Neural cell (in vitro differentiated cells): ENCODE measurements around the gene POMT2. TPM values are rescaled to one million over a fixed set of nuclear protein-coding genes. Genes with fewer than 3 reads are reported as not detected.

ENCODE experiments used
- H2AFZ ChIP-seq: fragments of 200-600, 300-800 bp; sonication (generic), shearing (Covaris generic); 2 replicates; pipeline ENCODE4 v1.6.0; 2014; ENCODE audit warnings: low read depth, mild to moderate bottlenecking, antibody characterized with exemption, low read length, moderate library complexity
- H3F3A ChIP-seq: fragments of 200-600 bp; shearing (Covaris generic); 2 replicates; pipeline ENCODE4 v1.6.1; 2016; ENCODE audit warnings: mild to moderate bottlenecking, moderate library complexity, mixed read lengths, antibody characterized with exemption, low read length; ENCODE audit not compliant: insufficient read depth, poor library complexity, severe bottlenecking
- H3K27ac ChIP-seq: fragments of 200-600, 300-800 bp; sonication (generic), shearing (Covaris generic); 2 replicates; pipeline ENCODE4 v1.5.1; 2014; ENCODE audit warnings: mild to moderate bottlenecking, low read length, moderate library complexity
- H3K27me3 ChIP-seq: fragments of 300-800, 200-600 bp; sonication (generic), shearing (Covaris generic); 2 replicates; pipeline ENCODE4 v1.6.0; 2014; ENCODE audit warnings: mild to moderate bottlenecking, low read depth, low read length, moderate library complexity; ENCODE audit not compliant: insufficient read depth
- H3K36me3 ChIP-seq: fragments of 300-800, 200-600 bp; sonication (generic), shearing (Covaris generic); 2 replicates; pipeline ENCODE4 v1.5.1; 2014; ENCODE audit warnings: mild to moderate bottlenecking, antibody characterized with exemption, low read length, moderate library complexity; ENCODE audit not compliant: insufficient read depth
- H3K4me2 ChIP-seq: fragments of 300-800, 200-600 bp; sonication (generic), shearing (Covaris generic); 2 replicates; pipeline ENCODE4 v1.6.0; 2014; ENCODE audit warnings: mild to moderate bottlenecking, low read length
- H3K4me3 ChIP-seq: fragments of 300-800, 200-600 bp; sonication (generic), shearing (Covaris generic); 2 replicates; pipeline ENCODE4 v1.5.1; 2014; ENCODE audit warnings: mild to moderate bottlenecking, low read length, moderate library complexity
- H3K79me2 ChIP-seq: fragments of 200-600 bp; shearing (Covaris generic); replicated peaks from 2 replicates; pipeline ENCODE4 v1.6.0; 2014; ENCODE audit warnings: mild to moderate bottlenecking, low read length, moderate library complexity; ENCODE audit not compliant: insufficient read depth
- H3K9ac ChIP-seq: fragments of 300-800, 200-600 bp; sonication (generic), shearing (Covaris generic); 2 replicates; pipeline ENCODE4 v1.6.1; 2016; ENCODE audit warnings: mild to moderate bottlenecking, low read length, mixed read lengths
- H3K9me2 ChIP-seq: fragments of 200-600 bp; shearing (Covaris generic); 2 replicates; pipeline ENCODE4 v1.6.1; 2016; ENCODE audit warnings: mild to moderate bottlenecking, low read length, mixed read lengths; ENCODE audit not compliant: insufficient read depth
- H3K9me3 ChIP-seq: fragments of 200-600, 300-800 bp; sonication (generic), shearing (Covaris generic); 2 replicates; pipeline ENCODE4 v1.6.1; 2016; ENCODE audit warnings: mild to moderate bottlenecking, mixed run types, low read length, moderate library complexity, mixed read lengths
- H4K20me1 ChIP-seq: fragments of 200-600 bp; shearing (Covaris generic); 2 replicates; pipeline ENCODE4 v1.6.1; 2016; ENCODE audit warnings: mild to moderate bottlenecking, mixed run types; ENCODE audit not compliant: insufficient read depth
- CTCF ChIP-seq: fragments of 450-650 bp; IDR thresholded peaks from 2 replicates; pipeline ENCODE4 v1.5.1; 2014; ENCODE audit warnings: antibody characterized with exemption, mild to moderate bottlenecking, moderate library complexity; ENCODE audit not compliant: poor library complexity, severe bottlenecking
- EP300 ChIP-seq: fragments of 450-650 bp; conservative IDR thresholded peaks from 2 replicates; pipeline ENCODE4 v1.6.1; 2014; ENCODE audit warnings: antibody characterized with exemption, mild to moderate bottlenecking, moderate library complexity; ENCODE audit not compliant: poor library complexity, severe bottlenecking
- EZH2 ChIP-seq: fragments of 200-600, 300-800 bp; shearing (Covaris generic), sonication (generic); IDR thresholded peaks from 2 replicates; pipeline ENCODE4 v1.6.1; 2014; ENCODE audit warnings: antibody characterized with exemption, low read length, borderline replicate concordance, mild to moderate bottlenecking; ENCODE audit not compliant: insufficient read depth, poor library complexity, severe bottlenecking
- MXI1 ChIP-seq: fragments of 450-650 bp; conservative IDR thresholded peaks from 2 replicates; pipeline ENCODE4 v1.6.1; 2014; ENCODE audit warnings: antibody characterized with exemption, mild to moderate bottlenecking; ENCODE audit not compliant: poor library complexity, severe bottlenecking
- POLR2AphosphoS5 ChIP-seq: IDR thresholded peaks from 2 replicates; pipeline ENCODE4 v1.6.1; 2012
- RAD21 ChIP-seq: fragments of 450-650 bp; conservative IDR thresholded peaks from 2 replicates; pipeline ENCODE4 v1.6.1; 2014; ENCODE audit warnings: antibody characterized with exemption, mild to moderate bottlenecking, moderate library complexity
- SMC3 ChIP-seq: fragments of 450-650 bp; conservative IDR thresholded peaks from 2 replicates; pipeline ENCODE4 v1.6.1; 2014; ENCODE audit warnings: antibody characterized with exemption, mild to moderate bottlenecking, moderate library complexity; ENCODE audit not compliant: poor library complexity
- TAF1 ChIP-seq: IDR thresholded peaks from 2 replicates; pipeline ENCODE4 v1.6.1; 2012; ENCODE audit warnings: low read depth
- polyA plus RNA-seq: library from polyadenylated mRNA; depleted of rRNA; stranded (reverse); fragments of >200 nt; gene quantifications from 2 replicates; pipeline ENCODE4 v1.2.3, GENCODE V29; 2014
- TF ChIP-seq, protein P1 (sequence below): IDR thresholded peaks from 2 replicates; pipeline ENCODE4 v1.6.1; 2012; ENCODE audit warnings: borderline replicate concordance

POMT2 gene
- polyA plus RNA-seq, 1 donor from 2014 or later, result 9.6 TPM

- Histone ChIP-seq H3K79me2 (no peaks in the 10 kb centered on the region), H3K9ac (no peak overlapping the region), H3K36me3 (no peaks in the 10 kb centered on the region), H3K4me3 (no peak overlapping the region), H2AFZ (no peak overlapping the region), H3K4me2 (no peak overlapping the region), H3K27me3 (no peaks in the 10 kb centered on the region), H3K27ac (no peak overlapping the region), H3F3A (no peaks in the 10 kb centered on the region), H4K20me1 (no peaks in the 10 kb centered on the region), H3K9me3 (no peaks in the 10 kb centered on the region), H3K9me2 (no peaks in the 10 kb centered on the region)
- TF ChIP-seq, protein P1, sequence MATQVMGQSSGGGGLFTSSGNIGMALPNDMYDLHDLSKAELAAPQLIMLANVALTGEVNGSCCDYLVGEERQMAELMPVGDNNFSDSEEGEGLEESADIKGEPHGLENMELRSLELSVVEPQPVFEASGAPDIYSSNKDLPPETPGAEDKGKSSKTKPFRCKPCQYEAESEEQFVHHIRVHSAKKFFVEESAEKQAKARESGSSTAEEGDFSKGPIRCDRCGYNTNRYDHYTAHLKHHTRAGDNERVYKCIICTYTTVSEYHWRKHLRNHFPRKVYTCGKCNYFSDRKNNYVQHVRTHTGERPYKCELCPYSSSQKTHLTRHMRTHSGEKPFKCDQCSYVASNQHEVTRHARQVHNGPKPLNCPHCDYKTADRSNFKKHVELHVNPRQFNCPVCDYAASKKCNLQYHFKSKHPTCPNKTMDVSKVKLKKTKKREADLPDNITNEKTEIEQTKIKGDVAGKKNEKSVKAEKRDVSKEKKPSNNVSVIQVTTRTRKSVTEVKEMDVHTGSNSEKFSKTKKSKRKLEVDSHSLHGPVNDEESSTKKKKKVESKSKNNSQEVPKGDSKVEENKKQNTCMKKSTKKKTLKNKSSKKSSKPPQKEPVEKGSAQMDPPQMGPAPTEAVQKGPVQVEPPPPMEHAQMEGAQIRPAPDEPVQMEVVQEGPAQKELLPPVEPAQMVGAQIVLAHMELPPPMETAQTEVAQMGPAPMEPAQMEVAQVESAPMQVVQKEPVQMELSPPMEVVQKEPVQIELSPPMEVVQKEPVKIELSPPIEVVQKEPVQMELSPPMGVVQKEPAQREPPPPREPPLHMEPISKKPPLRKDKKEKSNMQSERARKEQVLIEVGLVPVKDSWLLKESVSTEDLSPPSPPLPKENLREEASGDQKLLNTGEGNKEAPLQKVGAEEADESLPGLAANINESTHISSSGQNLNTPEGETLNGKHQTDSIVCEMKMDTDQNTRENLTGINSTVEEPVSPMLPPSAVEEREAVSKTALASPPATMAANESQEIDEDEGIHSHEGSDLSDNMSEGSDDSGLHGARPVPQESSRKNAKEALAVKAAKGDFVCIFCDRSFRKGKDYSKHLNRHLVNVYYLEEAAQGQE, result no peak
- TF ChIP-seq TAF1, result no peak
- TF ChIP-seq EP300, result no peak
- TF ChIP-seq MXI1, result no peak
- peak; percentile 55 for TF ChIP-seq RAD21
- peak; percentile 69 for TF ChIP-seq CTCF
- TF ChIP-seq SMC3, result peak; percentile 68
Measured at GRCh38 chr14:77301103-77301502, 19.6 kb downstream of the POMT2 start.

GRCh38 chr14:77299771-77300170 lies 20.9 kb downstream of the POMT2 start:
- H3F3A ChIP-seq, result no peaks in the 10 kb centered on the region
- H3K79me2 ChIP-seq, result no peaks in the 10 kb centered on the region
- no peak overlapping the region for H3K27ac ChIP-seq
- H3K36me3 ChIP-seq, result no peaks in the 10 kb centered on the region
- no peak for TF ChIP-seq EZH2
- no peak for TF ChIP-seq EP300
- TF ChIP-seq CTCF, result no peak
- TF ChIP-seq TAF1, result no peak
- no peak for TF ChIP-seq RAD21
- TF ChIP-seq POLR2AphosphoS5, result no peak
- no peak overlapping the region for H3K4me3 ChIP-seq
- no peak overlapping the region for H2AFZ ChIP-seq
- H3K9me3 ChIP-seq, result no peaks in the 10 kb centered on the region
- H3K9ac ChIP-seq, result no peak overlapping the region
- no peak overlapping the region for H3K4me2 ChIP-seq
- no peaks in the 10 kb centered on the region for H4K20me1 ChIP-seq
- no peaks in the 10 kb centered on the region for H3K9me2 ChIP-seq
- H3K27me3 ChIP-seq, result no peaks in the 10 kb centered on the region
